Activated CD8-positive, alpha-beta memory T cell treated with anti-CD3 and anti-CD28 coated beads for 4 hours (primary cell): ENCODE data around the gene SYP.

ENCODE experiments used
- DNase-seq, 2 donors: peaks; one replicate each; pipeline ENCODE4 v3.0.0-alpha.2; 2020; ENCODE audit warnings: low read depth in 2 of 2

Gene SYP

GRCh38 chrX:49199906-49200771 is at the start of gene SYP:
Gene SYP, minus strand, starts transcription at chrX:49200193. Its CDS starts 7 bp downstream, at chrX:49200186.
- peak; percentile 69 to 73 for DNase-seq

- no peak for DNase-seq
Observed at GRCh38 chrX:49249616-49250015, 49.6 kb upstream of the SYP start.

- DNase-seq, result no peak
Observed at GRCh38 chrX:49249071-49249470, 49.1 kb upstream of the SYP start.

GRCh38 chrX:49247916-49248811 is 48.2 kb upstream of the SYP start:
- DNase-seq, result no peak

- no peak for DNase-seq
Observed at GRCh38 chrX:49247346-49247745, 47.4 kb upstream of the SYP start.

- DNase-seq, result no peak
Observed at GRCh38 chrX:49246541-49246940, 46.5 kb upstream of the SYP start.

GRCh38 chrX:49244207-49244606 is 44.2 kb upstream of the SYP start:
- no peak for DNase-seq

- no peak for DNase-seq
Observed at GRCh38 chrX:49243166-49243565, 43.2 kb upstream of the SYP start.

GRCh38 chrX:49242545-49243066 is 42.6 kb upstream of the SYP start:
- no peak for DNase-seq

GRCh38 chrX:49238735-49239134 is 38.7 kb upstream of the SYP start:
- DNase-seq, result no peak

- no peak for DNase-seq
Observed at GRCh38 chrX:49237060-49237459, 37.1 kb upstream of the SYP start.

GRCh38 chrX:49233887-49234555 is 34.0 kb upstream of the SYP start:
- DNase-seq, result no peak

- no peak for DNase-seq
Observed at GRCh38 chrX:49233176-49233575, 33.2 kb upstream of the SYP start, which contains the start of gene CACNA1F. Gene CACNA1F, minus strand, starts transcription at chrX:49233340. Its CDS starts 31 bp downstream, at chrX:49233309.

- DNase-seq, result no peak
Observed at GRCh38 chrX:49232525-49232924, 32.5 kb upstream of the SYP start.

- DNase-seq, result no peak
Observed at GRCh38 chrX:49231333-49232000, 31.5 kb upstream of the SYP start.

GRCh38 chrX:49230500-49231232 is 30.7 kb upstream of the SYP start:
- peak; percentile 7 to 8 for DNase-seq

- no peak for DNase-seq
Observed at GRCh38 chrX:49228185-49228584, 28.2 kb upstream of the SYP start.

GRCh38 chrX:49227726-49228125 is 27.7 kb upstream of the SYP start:
- no peak for DNase-seq

- no peak for DNase-seq
Observed at GRCh38 chrX:49226946-49227345, 27.0 kb upstream of the SYP start.

GRCh38 chrX:49225858-49226257 is 25.9 kb upstream of the SYP start:
- DNase-seq, result no peak

- no peak for DNase-seq
Observed at GRCh38 chrX:49221868-49222267, 21.9 kb upstream of the SYP start.
